ENCODE results near the gene PLCL2. TPM values are rescaled to one million over a fixed set of nuclear protein-coding genes. Genes with fewer than 3 reads are reported as not detected.

The PLCL2 gene
- total and polyA plus RNA-seq, 10 of the 15 experiments (the other 5 are each of a cell fraction or from before 2014, with no cell fraction given): 7.5 to 37.3 (median 21.7) TPM

DNA sequence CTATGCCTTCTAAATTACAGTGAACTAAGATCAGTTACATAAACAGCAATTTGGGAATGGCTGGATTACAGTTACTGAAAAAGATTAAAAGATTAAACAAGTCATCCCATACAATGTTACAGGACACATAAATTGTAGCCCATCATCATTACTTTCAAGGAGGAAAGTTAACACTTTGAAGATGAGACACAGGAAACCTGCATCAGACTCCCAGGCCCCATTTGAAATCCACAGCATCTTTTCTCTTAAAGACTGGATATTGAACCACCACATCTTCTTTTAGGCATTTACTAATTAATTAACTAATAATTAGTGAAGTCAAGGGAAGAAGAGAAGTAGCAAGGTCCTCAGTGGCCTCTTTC, 170.2 kb downstream of the PLCL2 start (continued):
- TF ChIP-seq, protein P1, sequence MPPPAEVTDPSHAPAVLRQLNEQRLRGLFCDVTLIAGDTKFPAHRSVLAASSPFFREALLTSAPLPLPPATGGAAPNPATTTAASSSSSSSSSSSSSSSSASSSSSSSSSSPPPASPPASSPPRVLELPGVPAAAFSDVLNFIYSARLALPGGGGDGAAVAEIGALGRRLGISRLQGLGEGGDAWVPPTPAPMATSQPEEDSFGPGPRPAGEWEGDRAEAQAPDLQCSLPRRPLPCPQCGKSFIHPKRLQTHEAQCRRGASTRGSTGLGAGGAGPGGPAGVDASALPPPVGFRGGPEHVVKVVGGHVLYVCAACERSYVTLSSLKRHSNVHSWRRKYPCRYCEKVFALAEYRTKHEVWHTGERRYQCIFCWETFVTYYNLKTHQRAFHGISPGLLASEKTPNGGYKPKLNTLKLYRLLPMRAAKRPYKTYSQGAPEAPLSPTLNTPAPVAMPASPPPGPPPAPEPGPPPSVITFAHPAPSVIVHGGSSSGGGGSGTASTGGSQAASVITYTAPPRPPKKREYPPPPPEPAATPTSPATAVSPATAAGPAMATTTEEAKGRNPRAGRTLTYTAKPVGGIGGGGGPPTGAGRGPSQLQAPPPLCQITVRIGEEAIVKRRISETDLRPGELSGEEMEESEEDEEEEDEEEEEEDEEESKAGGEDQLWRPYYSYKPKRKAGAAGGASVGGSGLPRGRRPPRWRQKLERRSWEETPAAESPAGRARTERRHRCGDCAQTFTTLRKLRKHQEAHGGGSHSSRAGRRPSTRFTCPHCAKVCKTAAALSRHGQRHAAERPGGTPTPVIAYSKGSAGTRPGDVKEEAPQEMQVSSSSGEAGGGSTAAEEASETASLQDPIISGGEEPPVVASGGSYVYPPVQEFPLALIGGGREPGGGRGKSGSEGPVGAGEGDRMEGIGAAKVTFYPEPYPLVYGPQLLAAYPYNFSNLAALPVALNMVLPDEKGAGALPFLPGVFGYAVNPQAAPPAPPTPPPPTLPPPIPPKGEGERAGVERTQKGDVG (CRISPR knock-in tag; IDR thresholded peaks at IDR 0.05): no peak
- TF ChIP-seq SUZ12 (IDR thresholded peaks at IDR 0.05; ENCODE audit: unreplicated experiment) (no peak), ZNF592 (IDR thresholded peaks at IDR 0.05) (peak; percentile 55; the same call in 1 of the 2 replicates), PAX5 (IDR thresholded peaks at IDR 0.05; ENCODE audit: borderline replicate concordance, low read depth, low read length) (no peak), TCF7 (IDR thresholded peaks at IDR 0.05; ENCODE audit: borderline replicate concordance) (no peak), IKZF1 (conservative IDR thresholded peaks at IDR 0.05) (no peak), DPF2 (IDR thresholded peaks at IDR 0.05) (peak; percentile 28; the same call in 1 of the 2 replicates), NRF1 (conservative IDR thresholded peaks at IDR 0.05; ENCODE audit: low read depth, low read length) (no peak), PBX3 (IDR thresholded peaks at IDR 0.05; ENCODE audit: insufficient replicate concordance, low read depth, low read length) (no peak), JUND (IDR thresholded peaks at IDR 0.05; ENCODE audit: low read depth, low read length) (no peak), ZBTB40 (IDR thresholded peaks at IDR 0.05; ENCODE audit: borderline replicate concordance) (no peak), CHD1 (IDR thresholded peaks at IDR 0.05; ENCODE audit: low read depth, low read length) (no peak), SREBF1 (IDR thresholded peaks at IDR 0.05; ENCODE audit: low read length) (no peak)
- TF ChIP-seq, protein P2, sequence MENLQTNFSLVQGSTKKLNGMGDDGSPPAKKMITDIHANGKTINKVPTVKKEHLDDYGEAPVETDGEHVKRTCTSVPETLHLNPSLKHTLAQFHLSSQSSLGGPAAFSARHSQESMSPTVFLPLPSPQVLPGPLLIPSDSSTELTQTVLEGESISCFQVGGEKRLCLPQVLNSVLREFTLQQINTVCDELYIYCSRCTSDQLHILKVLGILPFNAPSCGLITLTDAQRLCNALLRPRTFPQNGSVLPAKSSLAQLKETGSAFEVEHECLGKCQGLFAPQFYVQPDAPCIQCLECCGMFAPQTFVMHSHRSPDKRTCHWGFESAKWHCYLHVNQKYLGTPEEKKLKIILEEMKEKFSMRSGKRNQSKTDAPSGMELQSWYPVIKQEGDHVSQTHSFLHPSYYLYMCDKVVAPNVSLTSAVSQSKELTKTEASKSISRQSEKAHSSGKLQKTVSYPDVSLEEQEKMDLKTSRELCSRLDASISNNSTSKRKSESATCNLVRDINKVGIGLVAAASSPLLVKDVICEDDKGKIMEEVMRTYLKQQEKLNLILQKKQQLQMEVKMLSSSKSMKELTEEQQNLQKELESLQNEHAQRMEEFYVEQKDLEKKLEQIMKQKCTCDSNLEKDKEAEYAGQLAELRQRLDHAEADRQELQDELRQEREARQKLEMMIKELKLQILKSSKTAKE (IDR thresholded peaks at IDR 0.05; ENCODE audit: low read depth, poor library complexity, severe bottlenecking): no peak

Measured in GM12878 (cell line).